Stimulated activated CD4-positive, alpha-beta T cell treated with anti-CD3 and anti-CD28 coated beads, Interleukin-4, amount 100 ng/mL, for 4 hours (primary cell): Measurements from ENCODE around the gene OR4M1.
"Not testable (repeated sequence)": the region's sequence is repeated elsewhere in the genome, so short reads cannot be mapped to it uniquely, and the experiment has no call there.

Experiments used
- DNase-seq, 2 experiments: peaks; one replicate each; pipeline ENCODE4 v3.0.0-alpha.2; 2020

Gene OR4M1

GRCh38 chr14:19823765-19824164 lies 50.5 kb downstream of the OR4M1 start:
- no peak for DNase-seq

- DNase-seq, result not testable (repeated sequence)
Measured at GRCh38 chr14:19827626-19828244, 54.4 kb downstream of the OR4M1 start.

GRCh38 chr14:19828314-19828713 lies 55.0 kb downstream of the OR4M1 start:
- DNase-seq, result no peak
